ENCODE results near the gene DOCK2.

The DOCK2 gene

GRCh38 chr5:169781420-169782345 is 144.6 kb downstream of the DOCK2 start:
- no peak for DNase-seq (ENCODE audit: extremely low read depth, low read depth)
- TF ChIP-seq, protein P1, sequence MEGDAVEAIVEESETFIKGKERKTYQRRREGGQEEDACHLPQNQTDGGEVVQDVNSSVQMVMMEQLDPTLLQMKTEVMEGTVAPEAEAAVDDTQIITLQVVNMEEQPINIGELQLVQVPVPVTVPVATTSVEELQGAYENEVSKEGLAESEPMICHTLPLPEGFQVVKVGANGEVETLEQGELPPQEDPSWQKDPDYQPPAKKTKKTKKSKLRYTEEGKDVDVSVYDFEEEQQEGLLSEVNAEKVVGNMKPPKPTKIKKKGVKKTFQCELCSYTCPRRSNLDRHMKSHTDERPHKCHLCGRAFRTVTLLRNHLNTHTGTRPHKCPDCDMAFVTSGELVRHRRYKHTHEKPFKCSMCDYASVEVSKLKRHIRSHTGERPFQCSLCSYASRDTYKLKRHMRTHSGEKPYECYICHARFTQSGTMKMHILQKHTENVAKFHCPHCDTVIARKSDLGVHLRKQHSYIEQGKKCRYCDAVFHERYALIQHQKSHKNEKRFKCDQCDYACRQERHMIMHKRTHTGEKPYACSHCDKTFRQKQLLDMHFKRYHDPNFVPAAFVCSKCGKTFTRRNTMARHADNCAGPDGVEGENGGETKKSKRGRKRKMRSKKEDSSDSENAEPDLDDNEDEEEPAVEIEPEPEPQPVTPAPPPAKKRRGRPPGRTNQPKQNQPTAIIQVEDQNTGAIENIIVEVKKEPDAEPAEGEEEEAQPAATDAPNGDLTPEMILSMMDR (IDR thresholded peaks at IDR 0.05; ENCODE audit: low read depth, low read length) = no peak

DNA sequence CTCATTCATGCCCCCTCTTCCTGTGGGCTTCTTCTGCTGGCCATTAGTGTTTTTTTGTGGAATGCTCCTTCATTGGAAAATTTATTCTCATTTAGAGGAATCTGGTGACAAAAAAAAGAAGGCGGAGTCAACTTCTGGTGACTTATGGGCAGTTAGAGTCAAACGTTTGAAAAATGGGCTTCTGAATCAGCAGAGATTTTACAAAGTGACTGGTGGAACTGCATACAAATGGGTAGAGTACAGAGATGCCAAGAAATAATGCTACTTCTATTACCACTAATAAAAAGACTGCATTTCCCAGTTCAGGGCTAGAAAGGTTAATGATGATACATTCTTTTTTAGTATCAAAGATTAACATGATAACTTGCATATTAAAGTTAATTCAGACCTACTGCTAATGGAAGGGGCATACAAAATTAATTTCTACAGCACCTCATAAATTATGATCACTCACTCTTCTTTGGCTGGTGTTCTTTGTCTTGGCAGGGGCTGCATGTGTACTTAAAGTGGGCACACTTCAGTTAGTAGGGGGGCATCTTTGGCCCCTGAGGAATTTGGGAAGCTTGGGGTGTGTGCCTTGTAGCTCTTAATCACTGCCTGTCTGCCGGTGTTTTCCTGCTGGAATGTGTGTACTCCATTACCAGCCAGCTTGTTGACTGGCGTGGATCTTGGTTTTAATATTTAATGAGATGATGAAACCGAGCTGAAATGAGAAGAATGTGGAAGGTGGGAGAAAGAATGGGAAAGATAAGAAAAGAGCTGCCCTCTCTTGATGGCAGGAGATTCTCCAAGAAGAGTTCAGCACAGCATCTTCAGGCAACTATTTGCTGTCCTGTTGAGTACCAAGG is 148.9 kb downstream of the DOCK2 start:
- no peak for DNase-seq (ENCODE audit: extremely low read depth, low read depth)
- TF ChIP-seq, protein P1 (IDR thresholded peaks at IDR 0.05; ENCODE audit: low read depth, low read length) = no peak

DNA sequence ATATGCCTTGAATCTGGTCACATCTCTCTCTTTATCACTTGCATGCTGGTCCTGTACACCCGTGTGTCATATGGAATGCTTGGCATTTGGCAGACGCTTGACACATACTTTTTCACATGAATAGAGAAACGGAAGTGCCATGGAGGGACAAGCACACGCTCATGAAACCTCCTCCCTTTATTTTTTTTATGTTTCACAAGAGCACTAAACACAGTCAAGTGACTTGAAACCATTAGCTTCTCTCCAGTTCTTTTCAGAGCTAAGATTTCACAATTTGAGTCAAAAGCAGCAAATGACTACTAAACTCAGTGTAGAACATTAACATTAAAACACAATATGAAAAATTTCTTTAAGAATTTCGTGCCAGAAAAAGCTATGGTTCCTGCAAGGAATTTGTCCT is 151.1 kb downstream of the DOCK2 start:
- DNase-seq (ENCODE audit: extremely low read depth, low read depth) = no peak

GRCh38 chr5:169789417-169789940 is 152.4 kb downstream of the DOCK2 start:
- TF ChIP-seq, protein P1 (IDR thresholded peaks at IDR 0.05; ENCODE audit: low read depth, low read length) = no peak
- DNase-seq (ENCODE audit: extremely low read depth, low read depth) = no peak

More for the DNA sequence above, 151.1 kb downstream of the DOCK2 start:
- TF ChIP-seq, protein P1 (IDR thresholded peaks at IDR 0.05; ENCODE audit: low read depth, low read length) = no peak

GRCh38 chr5:169791251-169791650 is 154.2 kb downstream of the DOCK2 start:
- DNase-seq (ENCODE audit: extremely low read depth, low read depth) = no peak
- TF ChIP-seq, protein P1 (IDR thresholded peaks at IDR 0.05; ENCODE audit: low read depth, low read length) = no peak

DNA sequence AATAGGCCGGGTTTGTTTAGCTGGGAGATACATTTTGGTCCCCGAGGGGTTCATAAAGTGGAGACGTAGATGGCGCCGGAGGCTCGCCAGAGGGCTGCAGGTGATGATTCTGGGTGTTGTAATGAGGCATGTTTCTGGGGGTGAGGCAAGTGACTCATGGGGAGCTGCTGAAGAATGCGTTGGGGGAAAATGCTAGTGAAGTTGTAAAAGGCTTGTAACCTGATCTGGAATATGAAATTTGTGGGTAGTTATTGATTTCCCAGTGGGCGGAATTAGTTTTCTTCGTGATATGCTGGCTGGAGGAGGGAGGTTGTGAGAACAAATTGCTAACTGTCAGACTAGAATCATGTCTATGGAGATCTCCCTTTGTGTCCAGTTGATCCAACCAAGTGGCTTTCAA is 158.3 kb downstream of the DOCK2 start:
- TF ChIP-seq, protein P1 (IDR thresholded peaks at IDR 0.05; ENCODE audit: low read depth, low read length) = no peak; the same call in 1 of the 2 replicates
- no peak for DNase-seq (ENCODE audit: extremely low read depth, low read depth)
